B cell (primary cell): ENCODE results near the gene RBM26. TPM values are rescaled to one million over a fixed set of nuclear protein-coding genes. Genes with fewer than 3 reads are reported as not detected.

ENCODE experiments used
- ATAC-seq: fragments of 200-7000 bp; cut with Tn5 transposase; one replicate; pipeline ENCODE4 v1.10.0; 2021; ENCODE audit warnings: low read depth, mild to moderate bottlenecking, moderate number of reproducible peaks, moderate library complexity
- CTCF ChIA-PET: fragments of 350-600 bp; sonication (Branson Sonifier 250); formaldehyde crosslinking; loops from one replicate; lab custom pipeline; 2021; ENCODE audit warnings: antibody characterized with exemption, inconsistent platforms; lab: Charles Lee
- POLR2A ChIA-PET: fragments of 350-600 bp; sonication (Branson Sonifier 250); formaldehyde crosslinking; loops from one replicate; lab custom pipeline; 2021; ENCODE audit warnings: antibody characterized with exemption; lab: Charles Lee
- DNase-seq: peaks from one replicate; pipeline ENCODE4 v3.0.0; 2013
- H2AFZ ChIP-seq: 2 replicates; pipeline ENCODE4 v1.6.1; 2012; ENCODE audit warnings: mild to moderate bottlenecking, low read depth, low read length; ENCODE audit not compliant: insufficient read depth, poor library complexity, severe bottlenecking
- H3K27ac ChIP-seq, 2 donors: 1 replicate in 1 of 2; 2 replicates in 1 of 2; pipeline ENCODE4 v1.5.1; 2012 to 2013; ENCODE audit warnings: low read length in 2 of 2, mild to moderate bottlenecking in 2 of 2, moderate library complexity in 1 of 2
- H3K27me3 ChIP-seq, 4 experiments: fragments of 200-600 bp in 1 of 4; sonication (generic) in 1 of 4; replicated peaks in 1 of 4; 1 replicate in 2 of 4; 2 replicates in 2 of 4; pipeline versions ENCODE4 v1.6.1 to v1.7.0; 2013 to 2016; ENCODE audit warnings: low read length in 3 of 4, mild to moderate bottlenecking in 2 of 4, mixed read lengths in 1 of 4, moderate library complexity in 1 of 4; ENCODE audit not compliant: insufficient read depth in 4 of 4, control insufficient read depth in 3 of 4; ENCODE audit errors: control extremely low read depth in 1 of 4
- H3K36me3 ChIP-seq, 2 experiments: replicated peaks in 1 of 2; 1 replicate in 1 of 2; 2 replicates in 1 of 2; pipeline versions ENCODE4 v1.6.1 to v1.7.1; 2013; ENCODE audit warnings: low read length in 1 of 2; ENCODE audit not compliant: insufficient read depth in 2 of 2, control insufficient read depth in 1 of 2; ENCODE audit errors: control extremely low read depth in 1 of 2, extremely low read depth in 1 of 2
- H3K4me1 ChIP-seq, 2 donors: fragments of 200-600 bp in 1 of 2; sonication (generic) in 1 of 2; 1 replicate in 1 of 2; 2 replicates in 1 of 2; pipeline versions ENCODE4 v1.5.1 to v1.6.1; 2013 to 2017; ENCODE audit warnings: low read length in 2 of 2; ENCODE audit not compliant: control insufficient read depth in 2 of 2, insufficient read depth in 2 of 2
- H3K4me2 ChIP-seq: replicated peaks from 2 replicates; pipeline ENCODE3; 2012; ENCODE audit warnings: mild to moderate bottlenecking, low read depth, low read length; ENCODE audit not compliant: poor library complexity, severe bottlenecking
- H3K4me3 ChIP-seq, 5 experiments: fragments of 200-600 bp in 1 of 5; sonication (generic) in 1 of 5; 1 replicate in 3 of 5; 2 replicates in 2 of 5; pipeline versions ENCODE4 v1.5.1 to v1.7.0; 2011 to 2016; ENCODE audit warnings: low read length in 4 of 5, mild to moderate bottlenecking in 4 of 5, low read depth in 2 of 5, control low read depth in 1 of 5, moderate library complexity in 1 of 5; ENCODE audit not compliant: insufficient read depth in 1 of 5; ENCODE audit errors: control extremely low read depth in 1 of 5, extremely low read depth in 1 of 5
- H3K79me2 ChIP-seq: fragments of 200-600 bp; sonication (generic); one replicate; pipeline ENCODE4 v1.6.0; 2016; ENCODE audit warnings: low read length; ENCODE audit not compliant: control insufficient read depth, insufficient read depth
- H3K9ac ChIP-seq: fragments of 200-600 bp; sonication (generic); 2 replicates; pipeline ENCODE4 v1.6.1; 2017; ENCODE audit warnings: mild to moderate bottlenecking, low read length, moderate library complexity
- H3K9me3 ChIP-seq, 3 donors: one replicate each; pipeline versions ENCODE4 v1.6.1 to v1.7.1; 2013; ENCODE audit warnings: low read length in 2 of 3; ENCODE audit not compliant: control insufficient read depth in 2 of 3, insufficient read depth in 1 of 3; ENCODE audit errors: control extremely low read depth in 1 of 3
- H4K20me1 ChIP-seq: 2 replicates; pipeline ENCODE4 v1.6.0; 2012; ENCODE audit warnings: mild to moderate bottlenecking, low read length; ENCODE audit not compliant: insufficient read depth, control insufficient read depth, poor library complexity, severe bottlenecking
- H3K27ac Mint-ChIP-seq: one replicate; pipeline ENCODE4 v1.8.0; 2021; ENCODE audit warnings: mixed read lengths
- H3K27me3 Mint-ChIP-seq: one replicate; pipeline ENCODE4 v1.8.0; 2021; ENCODE audit warnings: mixed read lengths
- H3K4me1 Mint-ChIP-seq: one replicate; pipeline ENCODE4 v1.8.0; 2021; ENCODE audit warnings: mixed read lengths
- H3K4me3 Mint-ChIP-seq: one replicate; pipeline ENCODE4 v1.8.0; 2021; ENCODE audit warnings: mixed read lengths
- H3K9me3 Mint-ChIP-seq: one replicate; pipeline ENCODE4 v1.8.0; 2022; ENCODE audit warnings: mixed read lengths; ENCODE audit not compliant: insufficient read depth
- CTCF ChIP-seq: fragments of 200-600 bp; IDR thresholded peaks from one replicate; pipeline ENCODE4 v1.8.0; 2022; ENCODE audit warnings: antibody characterized with exemption, mild to moderate bottlenecking
- EZH2 ChIP-seq: IDR thresholded peaks from 2 replicates; pipeline ENCODE4 v1.6.1; 2012; ENCODE audit warnings: borderline replicate concordance, low read depth, mild to moderate bottlenecking, moderate library complexity, low read length; ENCODE audit not compliant: insufficient read depth, poor library complexity, severe bottlenecking
- WGBS: methylation state at CpG from one replicate; pipeline ENCODE4 v1.1.5; 2013; ENCODE audit warnings: missing lambda C conversion rate; ENCODE audit not compliant: insufficient coverage; 5-methylcytosine and 5-hydroxymethylcytosine counted together
- intact Hi-C: fragments of 100-400 bp; cut with micrococcal nuclease; formaldehyde crosslinking; loops from one replicate; pipeline ENCODE4 v1.10.0; 2022
- polyA plus RNA-seq: library from polyadenylated mRNA; depleted of rRNA; stranded (reverse); fragments of >200 nt; gene quantifications from 2 replicates; pipeline ENCODE4 v1.2.3, GENCODE V29; 2012
- total RNA-seq, 2 donors: library from RNA; stranded (reverse); fragments of 120-200 nt in 1 of 2; gene quantifications; 1 replicate in 1 of 2; 2 replicates in 1 of 2; pipeline versions ENCODE4 v1.2.3 to v1.2.4, GENCODE V29; 2013 to 2022

RBM26 gene
- total and polyA plus RNA-seq, 2 donors (not counting 1 experiment from before 2014, with no cell fraction given), result 34.5 to 159 TPM

DNA sequence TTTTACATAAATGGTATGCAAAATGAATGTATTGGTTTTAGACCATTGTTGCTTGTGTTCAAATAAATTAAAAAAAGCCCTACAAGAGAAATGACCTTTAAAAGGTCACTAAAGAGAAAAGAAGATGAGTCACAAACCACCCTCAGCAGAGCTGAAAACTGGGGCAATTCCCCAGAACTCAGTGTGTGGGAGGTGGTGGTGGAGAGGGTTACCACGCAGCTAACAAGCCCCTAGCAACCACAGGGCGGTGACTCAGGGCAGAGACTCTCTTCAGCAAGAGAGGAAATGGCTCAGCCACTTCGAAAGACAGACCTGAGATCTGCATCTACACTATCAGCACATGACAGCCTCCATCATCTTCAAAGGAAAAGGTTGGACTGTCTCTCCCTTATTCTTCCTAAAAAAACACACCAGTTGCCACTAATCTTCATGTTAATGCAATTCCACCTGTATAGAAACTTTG is 45.5 kb upstream of the RBM26 start:
- no peak overlapping the region for H3K9ac ChIP-seq
- H3K27me3 ChIP-seq, result peaks cover 0 to 4% (median 0%) of the 10 kb centered on the region in 4 experiments
- no peak for TF ChIP-seq CTCF
- no peak for TF ChIP-seq EZH2
- Mint-ChIP-seq H3K4me3 (no peak overlapping the region), H3K4me1 (peaks cover 16% of the 10 kb centered on the region), H3K27ac (no peak overlapping the region), H3K9me3 (peaks cover 2% of the 10 kb centered on the region), H3K27me3 (peaks cover 19% of the 10 kb centered on the region)
- intact Hi-C loops, result no loop called here
- POLR2A ChIA-PET, result no interaction called here
- H3K36me3 ChIP-seq, result no peaks in the 10 kb centered on the region
- DNase-seq, result peak; percentile 3
- WGBS, result 25% methylated on average over 1 of the region's 3 CpGs
- H2AFZ ChIP-seq, result no peak overlapping the region
- H3K79me2 ChIP-seq, result no peaks in the 10 kb centered on the region
- no peaks in the 10 kb centered on the region for H4K20me1 ChIP-seq
- peak; percentile 91 for ATAC-seq
- H3K4me3 ChIP-seq, result no peak overlapping the region
- H3K4me2 ChIP-seq, result no peak overlapping the region
- CTCF ChIA-PET, result interaction anchor here (1.6 kb wide), 1 partner anchor 27 kb away, joined by 6 read pairs; no protein-coding TSS in a partner anchor
- H3K9me3 ChIP-seq, result peaks cover 0 to 9% (median 4%) of the 10 kb centered on the region in 3 donors
- H3K27ac ChIP-seq, result no peak overlapping the region
- peaks cover 4 to 6% of the 10 kb centered on the region in 2 donors for H3K4me1 ChIP-seq

DNA sequence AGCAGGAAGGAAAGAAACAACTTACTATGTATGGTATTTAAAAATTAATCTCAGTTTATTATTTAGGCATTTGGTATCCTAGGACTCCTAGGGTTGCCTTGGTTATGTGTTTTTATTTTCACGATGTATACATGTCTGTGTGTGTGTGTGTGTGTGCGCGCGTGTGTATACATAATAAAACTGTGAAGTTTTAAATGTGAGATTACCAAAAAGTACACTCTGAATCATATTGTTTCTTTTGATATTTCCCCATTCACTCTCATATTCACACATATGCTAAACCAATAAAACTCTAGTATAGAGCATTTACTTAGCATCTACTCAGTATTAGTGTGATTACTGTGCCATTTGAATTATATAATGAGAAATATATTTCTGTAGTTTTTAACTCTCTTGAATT is 44.1 kb upstream of the RBM26 start:
- Mint-ChIP-seq H3K27ac (no peak overlapping the region), H3K4me3 (no peak overlapping the region), H3K9me3 (peaks cover 2% of the 10 kb centered on the region), H3K27me3 (peaks cover 12% of the 10 kb centered on the region), H3K4me1 (peaks cover 16% of the 10 kb centered on the region)
- Histone ChIP-seq H3K79me2 (no peaks in the 10 kb centered on the region), H3K4me1 (peaks cover 4 to 6% of the 10 kb centered on the region in 2 donors), H3K9ac (no peak overlapping the region), H2AFZ (no peak overlapping the region), H3K36me3 (no peaks in the 10 kb centered on the region), H3K9me3 (peaks cover 0 to 9% (median 4%) of the 10 kb centered on the region in 3 donors), H3K4me2 (no peak overlapping the region), H4K20me1 (no peaks in the 10 kb centered on the region), H3K4me3 (no peak overlapping the region), H3K27me3 (peaks cover 0 to 4% (median 0%) of the 10 kb centered on the region in 4 experiments), H3K27ac (no peak overlapping the region)
- ATAC-seq, result no peak
- no peak for TF ChIP-seq EZH2
- TF ChIP-seq CTCF, result no peak
- POLR2A ChIA-PET, result no interaction called here
- intact Hi-C loops, result no loop called here
- no CpG with 5 or more reads among the region's 4 CpGs for WGBS
- CTCF ChIA-PET, result no interaction called here
- DNase-seq, result no peak
